Fibroblast of lung (primary cell): ENCODE measurements around the gene PNMA6E.

ENCODE experiments used
- EZH2 ChIP-seq: IDR thresholded peaks from 2 replicates; pipeline ENCODE4 v1.5.1; 2012; ENCODE audit warnings: low read length, control low read depth, mild to moderate bottlenecking; ENCODE audit errors: missing control alignments
- TF ChIP-seq, protein P1 (sequence below), 2 donors: IDR thresholded peaks in 1 of 2; conservative IDR thresholded peaks in 1 of 2; 1 replicate in 1 of 2; 2 replicates in 1 of 2; pipeline ENCODE4 v1.5.1; 2011 to 2012; ENCODE audit warnings: low read length in 2 of 2, control low read depth in 1 of 2, inconsistent platforms in 1 of 2, low read depth in 1 of 2, mild to moderate bottlenecking in 1 of 2

DNA sequence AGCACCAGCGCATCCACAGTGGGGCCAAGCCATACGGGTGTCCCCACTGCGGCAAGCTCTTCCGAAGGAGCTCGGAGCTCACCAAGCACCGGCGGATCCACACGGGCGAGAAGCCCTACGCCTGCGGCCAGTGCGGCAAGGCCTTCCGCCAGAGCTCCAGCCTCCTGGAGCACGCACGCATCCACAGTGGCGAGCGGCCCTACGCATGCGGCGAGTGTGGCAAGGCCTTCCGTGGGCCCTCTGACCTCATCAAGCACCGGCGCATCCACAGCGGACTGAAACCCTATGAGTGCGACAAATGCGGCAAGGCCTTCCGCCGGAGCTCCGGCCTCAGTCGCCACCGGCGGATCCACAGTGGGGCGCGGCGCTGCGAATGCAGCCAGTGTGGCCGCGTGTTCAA is 53.6 kb downstream of the PNMA6E start:
- TF ChIP-seq, protein P1, sequence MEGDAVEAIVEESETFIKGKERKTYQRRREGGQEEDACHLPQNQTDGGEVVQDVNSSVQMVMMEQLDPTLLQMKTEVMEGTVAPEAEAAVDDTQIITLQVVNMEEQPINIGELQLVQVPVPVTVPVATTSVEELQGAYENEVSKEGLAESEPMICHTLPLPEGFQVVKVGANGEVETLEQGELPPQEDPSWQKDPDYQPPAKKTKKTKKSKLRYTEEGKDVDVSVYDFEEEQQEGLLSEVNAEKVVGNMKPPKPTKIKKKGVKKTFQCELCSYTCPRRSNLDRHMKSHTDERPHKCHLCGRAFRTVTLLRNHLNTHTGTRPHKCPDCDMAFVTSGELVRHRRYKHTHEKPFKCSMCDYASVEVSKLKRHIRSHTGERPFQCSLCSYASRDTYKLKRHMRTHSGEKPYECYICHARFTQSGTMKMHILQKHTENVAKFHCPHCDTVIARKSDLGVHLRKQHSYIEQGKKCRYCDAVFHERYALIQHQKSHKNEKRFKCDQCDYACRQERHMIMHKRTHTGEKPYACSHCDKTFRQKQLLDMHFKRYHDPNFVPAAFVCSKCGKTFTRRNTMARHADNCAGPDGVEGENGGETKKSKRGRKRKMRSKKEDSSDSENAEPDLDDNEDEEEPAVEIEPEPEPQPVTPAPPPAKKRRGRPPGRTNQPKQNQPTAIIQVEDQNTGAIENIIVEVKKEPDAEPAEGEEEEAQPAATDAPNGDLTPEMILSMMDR (conservative IDR thresholded peaks at IDR 0.05 in 1 of 2, IDR thresholded peaks at IDR 0.05 in 1 of 2; ENCODE audit: low read depth in 1 of 2, low read length in 2 of 2): no peak
- no peak for TF ChIP-seq EZH2
